D341Med (cell line): ENCODE measurements around the gene KCNIP1.

Experiments used
- DNase-seq: peaks from one replicate; pipeline ENCODE4 v3.0.0; 2012; ENCODE audit warnings: low spot score

Gene KCNIP1

DNA sequence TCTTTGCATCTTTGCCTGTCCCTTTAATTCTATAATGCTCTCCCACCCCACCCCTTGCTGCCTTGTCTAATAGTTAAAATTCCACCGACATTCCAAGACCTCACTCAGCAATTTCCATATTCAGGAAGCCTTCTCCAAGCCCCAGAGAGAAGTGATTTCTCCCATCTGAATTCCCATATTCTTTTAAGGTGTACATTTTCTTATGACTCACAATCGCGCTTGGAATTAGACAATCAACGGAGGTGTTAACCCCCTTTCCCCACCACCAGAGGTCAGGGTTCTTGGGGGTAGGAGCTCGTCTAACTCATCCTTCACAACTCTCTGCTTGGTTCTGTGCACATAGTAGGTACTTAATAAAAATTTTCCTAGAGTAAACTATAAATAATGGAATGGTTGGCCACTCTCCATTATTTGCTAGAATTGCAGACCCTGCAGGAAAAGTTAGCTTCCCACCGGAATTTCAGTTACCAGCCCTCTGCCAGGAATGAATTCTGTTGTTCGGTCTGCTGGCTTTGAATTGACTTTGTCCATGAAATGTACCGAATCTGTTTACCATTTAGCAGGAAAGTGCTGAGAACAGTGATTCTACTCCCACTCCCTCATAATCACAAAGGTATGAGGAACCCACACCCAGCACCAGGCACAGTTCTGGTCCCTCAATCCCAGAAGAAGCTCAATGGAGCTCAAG lies 5.0 kb downstream of the KCNIP1 start:
- DNase-seq = no peak

GRCh38 chr5:170509348-170509660 lies 5.5 kb downstream of the KCNIP1 start:
- no peak for DNase-seq

- no peak for DNase-seq
Measured at GRCh38 chr5:170510126-170510525, 6.3 kb downstream of the KCNIP1 start.

- no peak for DNase-seq
Measured at GRCh38 chr5:170510559-170510958, 6.7 kb downstream of the KCNIP1 start.

DNA sequence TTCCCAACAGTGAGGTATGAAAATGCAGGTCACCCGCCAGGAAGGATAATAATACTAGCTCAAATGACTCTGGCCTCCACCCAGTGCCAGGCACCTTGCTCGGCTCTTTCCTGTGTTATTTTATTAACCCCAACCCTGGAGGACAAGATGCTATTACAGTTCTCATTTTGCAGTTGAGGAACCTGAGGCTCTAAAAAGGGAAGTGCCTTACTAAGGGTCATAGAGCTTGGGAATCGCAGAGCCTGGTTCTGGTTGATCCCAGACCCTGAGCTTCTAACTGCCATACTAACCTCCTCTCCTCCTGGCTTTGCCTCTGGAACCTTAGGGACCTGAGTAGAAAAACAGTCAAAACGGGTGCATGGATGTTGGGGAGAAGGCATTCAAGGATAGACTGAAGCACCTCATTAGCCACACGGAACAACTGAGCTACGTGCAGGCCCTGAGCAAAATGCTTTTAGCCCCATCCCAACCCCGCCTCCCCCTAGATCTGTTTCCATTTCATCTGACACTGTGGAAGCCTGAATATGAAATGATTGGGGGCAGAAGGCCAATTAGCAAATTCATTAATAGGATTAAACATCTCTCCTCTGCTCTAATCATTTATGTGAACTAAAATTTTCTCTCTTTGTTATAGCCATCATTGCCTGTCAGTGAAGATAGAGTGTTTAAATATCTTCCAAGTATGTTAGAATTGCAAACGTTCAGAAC lies 7.9 kb downstream of the KCNIP1 start:
- DNase-seq = no peak

- DNase-seq = no peak
Measured at GRCh38 chr5:170513856-170514525, 10.2 kb downstream of the KCNIP1 start.

GRCh38 chr5:170517411-170517810 lies 13.6 kb downstream of the KCNIP1 start:
- no peak for DNase-seq

- DNase-seq = no peak
Measured at GRCh38 chr5:170518277-170518676, 14.5 kb downstream of the KCNIP1 start.

DNA sequence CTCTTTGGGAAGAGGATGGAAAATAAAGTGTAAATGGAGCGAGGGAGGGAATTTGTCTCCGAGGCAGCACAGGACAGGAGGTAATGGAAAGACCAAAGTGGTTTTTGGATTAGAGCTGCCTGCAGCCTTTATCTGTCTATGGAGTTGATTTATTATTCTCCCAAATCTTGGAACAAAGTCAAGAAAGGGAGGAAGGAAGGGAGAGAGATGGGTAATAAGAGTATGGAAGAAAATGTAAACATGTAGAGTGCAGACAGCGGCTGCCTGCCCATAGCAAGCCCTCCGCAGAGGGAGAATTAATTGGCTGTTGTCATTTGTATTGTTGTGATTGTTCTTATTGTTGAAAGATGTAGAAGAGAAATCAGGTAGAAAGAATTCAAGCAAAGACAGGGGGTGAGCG lies 15.7 kb downstream of the KCNIP1 start:
- no peak for DNase-seq

DNA sequence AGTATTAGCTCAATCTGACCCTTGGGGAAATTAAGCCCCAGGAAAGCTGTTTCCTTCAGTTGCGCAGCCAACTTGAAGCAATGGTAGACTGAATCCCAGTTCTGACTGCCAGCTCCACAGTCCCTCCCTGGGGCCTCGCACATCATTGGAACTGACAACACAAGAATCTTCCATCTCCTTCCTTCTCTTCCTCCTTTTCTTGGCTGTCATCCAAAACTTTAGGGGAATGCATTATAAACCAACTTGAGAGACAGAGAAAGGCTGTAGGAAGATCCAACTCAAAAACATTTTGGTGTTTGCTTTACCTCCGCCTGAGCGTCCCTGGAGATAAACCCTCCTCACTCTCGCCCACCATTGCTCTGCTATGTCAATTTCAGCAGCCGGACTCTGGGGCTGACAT lies 16.6 kb downstream of the KCNIP1 start:
- no peak for DNase-seq

DNA sequence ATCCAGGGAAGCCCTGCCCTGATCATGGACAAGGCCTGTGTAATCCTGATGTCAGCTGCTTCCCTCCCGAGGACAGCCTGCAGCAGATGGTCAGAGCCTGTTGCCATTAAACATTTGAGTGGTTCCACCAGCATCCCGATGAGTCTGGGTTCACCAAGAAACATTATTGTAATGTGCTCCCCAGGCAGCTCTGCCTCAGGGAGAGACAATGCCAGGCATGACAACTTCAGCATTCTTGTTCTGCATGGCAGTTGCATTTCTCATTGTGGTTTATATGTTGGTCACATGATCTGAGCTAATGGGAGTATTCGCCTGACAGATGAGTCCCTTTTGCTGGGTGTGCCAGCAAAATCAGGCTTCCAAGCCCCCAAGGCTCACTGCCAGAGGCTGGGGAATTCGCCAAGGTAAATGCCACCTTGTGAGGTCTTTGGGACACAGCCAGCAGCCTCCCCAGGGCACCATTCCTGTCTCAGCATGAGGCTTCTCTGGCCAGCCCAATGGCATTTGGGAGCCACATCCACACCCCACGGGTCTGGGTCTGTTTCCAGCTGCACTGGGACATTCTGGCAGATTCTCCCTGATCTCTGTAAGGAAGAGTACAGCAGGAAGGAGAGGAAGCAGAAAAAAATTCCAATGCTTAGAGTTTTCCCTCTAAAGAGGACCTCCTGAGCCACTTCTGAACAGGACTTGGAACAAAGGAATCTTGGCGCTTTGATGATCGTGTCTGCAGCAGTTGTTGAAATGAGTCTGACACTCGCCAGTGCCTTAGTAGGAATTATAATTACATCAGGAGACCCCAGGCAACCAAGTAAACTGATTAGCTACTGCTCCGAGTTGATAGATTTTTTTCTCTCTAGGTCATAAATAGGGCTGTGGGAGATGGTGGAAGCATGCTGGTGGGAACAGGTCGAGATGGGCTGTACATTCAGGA lies 18.7 kb downstream of the KCNIP1 start:
- no peak for DNase-seq

DNA sequence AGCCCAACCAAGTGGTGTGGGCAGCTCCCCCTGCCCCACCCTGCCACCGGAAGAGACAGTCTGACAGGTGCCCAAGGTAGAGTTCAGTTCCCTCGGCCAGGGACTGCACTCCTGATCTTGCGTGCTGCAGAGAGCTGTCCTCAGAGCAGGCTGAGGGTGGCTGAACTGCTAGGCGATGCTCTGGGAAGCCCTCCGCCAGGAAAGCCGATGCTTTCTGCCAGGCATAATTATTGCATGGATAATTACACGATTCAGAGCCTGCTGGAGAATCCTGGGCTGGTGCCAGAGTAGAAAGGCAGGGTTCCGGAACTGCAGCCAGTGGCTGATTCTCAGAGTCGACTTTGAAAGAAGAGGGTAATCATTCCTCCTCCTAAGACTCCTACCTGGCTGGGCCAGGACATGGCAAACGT lies 19.3 kb downstream of the KCNIP1 start:
- no peak for DNase-seq

- no peak for DNase-seq
Measured at GRCh38 chr5:170523830-170524229, 20.0 kb downstream of the KCNIP1 start.

- no peak for DNase-seq
Measured at GRCh38 chr5:170524576-170524975, 20.8 kb downstream of the KCNIP1 start.

- DNase-seq = no peak
Measured at GRCh38 chr5:170525470-170526211, 21.8 kb downstream of the KCNIP1 start.

- no peak for DNase-seq
Measured at GRCh38 chr5:170527991-170528390, 24.2 kb downstream of the KCNIP1 start.

DNA sequence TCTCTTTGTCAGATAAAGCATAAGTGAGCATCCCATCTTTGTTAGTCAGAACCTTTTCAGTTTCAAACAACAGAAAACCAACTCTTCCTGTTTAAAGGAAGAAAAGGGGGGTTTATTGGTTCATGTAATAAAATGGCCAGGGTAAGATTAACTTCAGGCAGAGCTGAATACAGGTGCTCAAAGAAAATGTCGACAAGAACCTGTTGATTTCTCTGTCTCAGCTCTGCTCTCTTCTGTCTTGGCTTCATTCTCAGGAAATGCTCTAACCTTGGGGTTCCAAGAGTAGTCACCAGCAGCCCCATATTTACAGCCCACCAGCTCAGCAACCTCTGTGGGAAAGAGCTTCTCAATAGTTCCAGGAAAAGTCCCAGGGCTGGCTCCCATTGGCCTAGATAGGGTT lies 25.2 kb downstream of the KCNIP1 start:
- no peak for DNase-seq

GRCh38 chr5:170532935-170533334 lies 29.1 kb downstream of the KCNIP1 start:
- no peak for DNase-seq

DNA sequence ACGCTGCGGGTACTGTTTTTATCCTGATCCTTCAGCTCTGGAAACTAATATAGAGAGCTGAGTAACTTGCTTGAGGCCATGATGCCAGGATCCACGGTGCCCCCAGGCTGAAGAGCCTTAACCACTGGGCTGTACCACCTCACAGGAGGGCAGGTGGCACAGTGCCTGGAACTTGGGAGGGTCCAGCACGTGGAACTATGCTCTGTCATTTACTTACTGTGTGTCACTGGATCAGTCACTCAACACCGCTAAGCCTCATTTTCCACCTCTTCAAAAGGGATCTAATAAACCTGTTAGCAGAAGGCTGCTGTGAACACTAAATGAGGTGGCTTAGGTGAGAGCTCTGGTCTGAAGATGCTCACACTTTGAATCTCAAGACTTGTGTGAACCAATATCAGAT lies 29.6 kb downstream of the KCNIP1 start:
- no peak for DNase-seq

- no peak for DNase-seq
Measured at GRCh38 chr5:170534177-170534576, 30.4 kb downstream of the KCNIP1 start.

- DNase-seq = no peak
Measured at GRCh38 chr5:170534941-170535340, 31.1 kb downstream of the KCNIP1 start.

- no peak for DNase-seq
Measured at GRCh38 chr5:170536525-170536924, 32.7 kb downstream of the KCNIP1 start.
